GM12864 (cell line): ENCODE results near the gene KICS2.

Experiments
- DNase-seq: peaks from one replicate; pipeline ENCODE4 v3.0.0-alpha.2; 2011; ENCODE audit warnings: low read depth
- H3K4me3 ChIP-seq: 2 replicates; pipeline ENCODE4 v1.5.1; 2011; ENCODE audit warnings: mild to moderate bottlenecking, low read depth, low read length, control low read depth
- CTCF ChIP-seq: IDR thresholded peaks from 2 replicates; pipeline ENCODE4 v1.5.1; 2011; ENCODE audit warnings: low read depth, mild to moderate bottlenecking, moderate library complexity, low read length, control low read depth, inconsistent platforms; ENCODE audit errors: missing control alignments

KICS2 gene

GRCh38 chr12:64189530-64189929, 32.6 kb downstream of the KICS2 start:
- TF ChIP-seq CTCF: no peak
- no peak for DNase-seq
- H3K4me3 ChIP-seq: no peak overlapping the region

DNA sequence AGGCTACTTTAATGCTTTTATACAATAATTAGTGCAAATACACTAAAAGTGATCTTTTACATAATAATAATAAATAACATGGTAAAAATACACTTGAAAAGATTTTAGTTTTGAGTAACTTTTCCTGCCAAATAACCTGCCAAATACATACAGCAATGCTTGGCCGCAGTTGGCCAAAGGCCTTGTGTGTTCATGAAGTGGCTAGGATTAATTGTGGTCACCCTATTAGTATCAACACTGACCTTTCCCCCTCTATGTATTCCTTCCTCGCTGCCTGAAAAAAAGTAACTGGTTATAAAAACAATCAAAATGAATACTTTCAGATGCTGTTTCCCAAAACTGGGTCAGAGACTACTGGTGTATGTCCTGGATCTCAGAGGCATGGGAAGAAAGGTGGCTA, 34.3 kb downstream of the KICS2 start:
- no peak for TF ChIP-seq CTCF
- no peak for DNase-seq
- no peak overlapping the region for H3K4me3 ChIP-seq

GRCh38 chr12:64187370-64187769, 34.7 kb downstream of the KICS2 start:
- no peak overlapping the region for H3K4me3 ChIP-seq
- TF ChIP-seq CTCF: no peak
- no peak for DNase-seq

GRCh38 chr12:64186789-64187188, 35.3 kb downstream of the KICS2 start:
- H3K4me3 ChIP-seq: no peak overlapping the region
- DNase-seq: no peak
- no peak for TF ChIP-seq CTCF

- no peak for TF ChIP-seq CTCF
- no peak overlapping the region for H3K4me3 ChIP-seq
- no peak for DNase-seq
Observed at GRCh38 chr12:64184216-64184615, 37.9 kb downstream of the KICS2 start.

- no peak for DNase-seq
- H3K4me3 ChIP-seq: no peak overlapping the region
Observed at GRCh38 chr12:64181430-64182291, 40.4 kb downstream of the KICS2 start.

More at GRCh38 chr12:64181430-64182291, 40.4 kb downstream of the KICS2 start:
- TF ChIP-seq CTCF: peak; percentile 23
